HG03442 (cell line): Measurements from ENCODE around the gene PLA2G4B.

Source experiments
- ATAC-seq: cut with Tn5 transposase; IDR thresholded peaks from one replicate; pipeline ENCODE4 v1.9.1; 2021; ENCODE audit warnings: mild to moderate bottlenecking, moderate library complexity; ENCODE audit not compliant: unreplicated experiment

The PLA2G4B gene

GRCh38 chr15:41883484-41883825 lies 44.8 kb downstream of the PLA2G4B start:
- ATAC-seq = no peak

GRCh38 chr15:41884458-41884857 lies 45.8 kb downstream of the PLA2G4B start:
- ATAC-seq = no peak

GRCh38 chr15:41885321-41885720 lies 46.7 kb downstream of the PLA2G4B start:
- no peak for ATAC-seq

GRCh38 chr15:41885841-41886240 lies 47.2 kb downstream of the PLA2G4B start:
- no peak for ATAC-seq

DNA sequence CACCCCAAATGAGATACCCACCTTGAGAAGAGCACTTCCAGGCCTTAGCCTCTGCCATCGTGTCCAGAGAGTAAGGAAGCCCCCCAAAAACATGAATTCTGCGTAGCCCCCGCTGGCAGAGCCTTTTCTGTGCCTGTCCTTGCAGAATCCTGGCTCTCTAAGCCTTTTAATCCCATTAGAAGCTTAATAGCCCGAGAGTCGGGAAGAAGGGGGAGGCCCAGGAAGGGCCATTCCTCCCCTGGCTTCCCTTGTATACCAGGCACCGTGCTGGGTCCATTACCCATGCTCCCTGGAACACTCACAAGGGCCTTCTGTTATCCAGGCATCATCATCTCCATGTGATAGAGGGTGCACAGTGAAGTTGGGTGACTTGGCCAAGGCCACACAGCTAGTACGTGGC lies 48.1 kb downstream of the PLA2G4B start:
- no peak for ATAC-seq

GRCh38 chr15:41887161-41887560 lies 48.5 kb downstream of the PLA2G4B start:
- ATAC-seq = no peak

- no peak for ATAC-seq
Observed at GRCh38 chr15:41887893-41888292, 49.2 kb downstream of the PLA2G4B start.

DNA sequence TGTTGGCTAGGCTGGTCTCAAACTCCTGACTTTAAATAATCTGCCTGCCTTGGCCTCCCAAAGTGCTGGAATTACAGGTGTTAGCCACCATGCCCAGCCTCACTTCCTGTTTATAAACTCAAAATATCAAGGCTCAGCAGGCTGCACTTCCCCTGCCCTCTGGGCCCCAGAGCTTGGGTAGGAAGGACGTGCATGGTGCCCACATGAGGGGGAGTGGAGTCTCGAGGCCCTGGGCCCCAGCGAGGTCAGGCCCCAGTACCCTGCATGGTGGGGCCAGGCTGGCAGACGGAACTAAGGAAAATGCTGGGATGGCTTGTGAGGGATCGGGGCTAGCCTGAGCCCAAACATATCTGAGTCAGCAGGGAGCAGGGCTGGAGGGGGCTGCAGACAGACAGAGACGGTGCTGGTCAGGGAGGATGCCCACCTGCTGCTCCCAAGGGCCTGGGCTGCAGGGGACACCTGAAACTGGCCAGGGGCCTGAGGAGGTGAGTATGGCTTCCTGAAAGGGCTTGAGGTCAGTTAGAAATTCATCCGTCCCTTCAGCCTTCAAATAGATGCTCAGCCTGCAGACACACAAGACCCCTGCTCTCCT lies 50.1 kb downstream of the PLA2G4B start:
- ATAC-seq = no peak

- ATAC-seq = no peak
Observed at GRCh38 chr15:41890050-41890690, 51.5 kb downstream of the PLA2G4B start.

- ATAC-seq = no peak
Observed at GRCh38 chr15:41891226-41891625, 52.6 kb downstream of the PLA2G4B start.

- ATAC-seq = no peak
Observed at GRCh38 chr15:41891946-41892345, 53.3 kb downstream of the PLA2G4B start.

DNA sequence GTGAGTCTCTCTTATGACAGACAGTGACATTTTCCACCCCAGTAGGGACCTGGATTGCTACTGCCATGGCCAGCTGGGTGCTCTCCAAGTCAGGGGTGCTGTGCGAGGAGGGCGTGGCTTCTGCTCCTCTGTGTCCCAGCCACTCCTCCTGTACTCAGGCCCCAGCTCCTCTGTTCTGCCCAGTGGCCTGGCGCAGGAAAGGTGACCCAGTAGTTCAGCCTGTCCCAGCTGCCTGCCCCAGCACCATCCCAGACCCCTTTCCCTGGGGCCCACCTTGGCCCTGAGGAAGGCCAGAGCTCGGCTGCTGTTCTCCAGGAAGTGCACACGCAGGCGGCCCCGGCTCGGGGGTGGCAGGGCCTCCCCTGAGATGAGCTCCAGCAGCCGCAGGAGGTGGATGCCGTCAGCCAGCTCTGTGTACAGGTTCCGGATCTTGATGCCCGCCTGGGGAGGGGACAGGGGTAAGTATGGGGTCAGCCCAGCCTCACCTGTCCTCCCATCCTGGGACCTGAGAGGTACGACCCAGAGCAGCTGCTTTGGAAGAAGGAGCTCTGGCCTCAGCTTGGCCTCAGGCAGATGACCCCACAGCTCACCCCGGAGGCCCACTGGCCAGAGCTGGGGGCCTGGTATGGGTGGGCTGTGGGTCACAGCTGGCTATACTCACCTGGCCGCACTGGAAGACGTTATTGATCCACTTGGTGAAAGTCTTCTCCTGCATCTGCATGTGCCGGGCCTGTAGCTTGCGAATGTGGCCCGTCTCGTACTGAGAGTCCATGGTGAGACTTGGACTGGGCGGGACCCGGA lies 54.2 kb downstream of the PLA2G4B start:
- no peak for ATAC-seq

DNA sequence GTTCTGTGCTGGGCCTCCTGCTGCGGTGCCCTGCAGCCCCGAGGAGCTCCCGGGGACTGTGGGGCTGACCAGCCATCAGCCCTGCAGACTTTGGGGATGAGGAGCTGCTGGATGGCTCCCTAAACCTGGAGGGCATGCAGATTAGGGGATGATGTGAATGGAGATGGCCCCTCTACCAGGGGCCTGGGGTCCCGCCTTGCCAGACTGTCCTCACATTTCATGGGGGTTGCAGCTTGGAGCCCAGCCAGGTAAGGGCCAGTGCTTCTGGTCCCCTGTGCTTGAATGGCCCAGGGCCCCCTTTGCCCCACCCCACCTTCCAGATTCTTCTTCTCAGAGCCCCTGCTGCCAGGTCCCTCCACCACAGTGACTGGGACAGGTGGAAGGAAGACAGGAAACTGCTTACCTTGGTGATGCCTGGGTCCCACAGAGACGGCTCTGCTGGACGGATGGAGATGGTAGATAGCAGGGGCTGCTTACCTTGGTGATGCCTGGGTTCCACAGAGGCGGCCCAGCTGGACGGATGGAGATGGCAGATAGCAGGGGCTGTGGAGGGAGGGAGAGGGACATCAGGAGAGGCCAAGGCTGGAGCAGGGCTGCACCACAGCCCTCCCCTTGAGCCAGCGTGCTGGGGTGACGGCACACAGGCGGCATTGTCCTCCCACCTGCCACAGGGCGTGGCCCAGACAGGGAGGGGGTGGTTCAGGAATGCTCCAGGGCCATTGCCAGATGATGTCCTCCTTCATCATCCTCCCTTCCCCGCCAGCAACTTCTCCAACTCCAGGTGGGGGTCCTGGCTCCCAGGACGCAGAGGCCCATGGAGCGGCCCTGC lies 55.0 kb downstream of the PLA2G4B start, which contains the start of gene SPTBN5:
TSS of gene SPTBN5 (minus strand) at position 632 of the 829 bp plus-strand sequence. CDS start at position 76, 556 bp downstream.
- no peak for ATAC-seq

- no peak for ATAC-seq
Observed at GRCh38 chr15:41894251-41894790, 55.7 kb downstream of the PLA2G4B start.

DNA sequence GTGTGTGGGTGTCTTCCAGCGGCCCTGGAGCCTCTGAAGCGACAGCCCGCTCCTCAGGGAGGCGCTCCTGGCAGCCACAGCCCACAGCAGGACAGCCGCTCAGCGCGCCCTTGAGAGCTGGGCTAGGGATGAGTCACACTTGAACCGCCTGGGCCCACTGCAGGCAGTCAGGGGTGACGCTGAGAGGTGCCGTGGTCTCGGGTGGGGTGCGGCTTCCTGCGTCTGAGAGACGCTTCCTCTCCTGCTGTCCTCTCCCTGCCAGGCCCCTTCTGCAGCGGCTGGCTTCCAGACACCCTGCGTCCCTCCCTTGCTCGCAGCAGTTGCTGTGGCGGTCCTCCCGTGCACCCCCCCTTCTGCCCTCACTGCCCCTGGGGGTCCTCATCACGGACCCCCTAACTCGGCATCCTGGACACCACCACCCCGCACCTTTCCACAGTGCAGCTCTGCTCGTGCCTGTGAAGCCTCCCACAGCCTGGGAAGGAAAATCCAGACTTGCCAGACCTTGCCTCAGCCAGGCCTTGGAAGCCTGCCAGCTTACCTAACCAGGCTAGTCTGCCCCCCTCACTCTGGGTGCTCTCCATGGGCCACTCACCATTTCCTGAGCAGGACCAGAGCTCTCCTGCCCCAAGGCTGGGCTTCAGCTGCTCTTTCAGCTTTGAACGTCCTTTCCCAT lies 56.3 kb downstream of the PLA2G4B start:
- peak; percentile 92 for ATAC-seq

DNA sequence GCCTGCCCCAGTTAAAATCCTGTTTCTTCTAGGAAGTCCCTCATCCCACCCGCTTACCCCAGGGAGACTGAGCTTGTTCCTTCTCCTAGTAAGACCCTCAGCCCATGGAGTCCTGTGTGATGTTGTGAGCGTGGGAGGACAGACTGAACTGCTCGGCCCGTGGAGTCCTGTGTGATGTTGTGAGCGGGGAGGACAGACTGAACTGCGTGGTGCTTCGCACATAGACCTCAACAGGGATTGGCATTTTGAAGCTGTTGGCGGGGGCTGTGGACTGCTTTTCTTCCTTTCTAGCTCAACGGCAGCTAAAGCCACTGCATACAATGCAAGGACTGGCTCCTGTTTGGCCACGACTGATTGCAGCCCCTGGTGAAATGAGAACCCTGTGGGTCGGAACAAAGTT lies 56.8 kb downstream of the PLA2G4B start:
- ATAC-seq = no peak

DNA sequence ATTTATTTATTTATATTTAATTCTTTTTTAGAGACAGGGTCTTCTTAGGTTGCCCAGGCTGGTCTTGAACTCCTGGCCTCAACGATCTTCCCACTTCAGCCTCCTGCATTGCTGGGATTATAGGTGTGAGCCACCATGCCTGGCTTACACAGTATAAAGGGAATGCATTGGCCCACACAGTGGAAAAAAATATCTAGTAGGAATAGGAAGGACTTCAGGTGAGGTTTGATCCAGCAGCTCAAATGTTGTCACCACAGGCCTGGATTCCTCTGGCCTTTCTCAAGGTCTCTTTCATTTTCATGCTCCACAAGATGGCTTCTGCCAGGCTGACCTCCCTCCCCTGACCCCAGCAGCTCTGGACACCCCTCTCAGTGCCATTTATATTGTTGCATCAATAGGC lies 57.3 kb downstream of the PLA2G4B start:
- no peak for ATAC-seq

DNA sequence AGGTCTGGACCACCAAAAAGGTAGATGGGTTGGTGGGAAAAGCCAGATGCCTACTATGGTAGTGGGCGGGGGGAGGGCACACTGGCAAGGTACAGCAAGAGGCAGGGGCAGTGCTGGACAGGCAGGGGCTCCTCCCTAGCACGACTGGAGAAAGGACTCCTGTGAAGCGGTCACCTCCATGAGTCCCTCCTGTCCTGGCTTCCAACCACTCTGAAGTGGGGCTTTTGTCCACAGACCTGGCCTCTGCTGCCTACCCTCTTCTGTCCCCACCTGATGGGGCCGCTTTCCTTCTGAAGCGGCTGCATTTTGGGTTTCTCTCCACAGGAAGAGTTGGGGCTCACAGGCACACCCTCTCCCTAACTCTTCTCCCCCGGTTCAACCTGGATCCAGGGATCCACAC lies 57.9 kb downstream of the PLA2G4B start:
- no peak for ATAC-seq

DNA sequence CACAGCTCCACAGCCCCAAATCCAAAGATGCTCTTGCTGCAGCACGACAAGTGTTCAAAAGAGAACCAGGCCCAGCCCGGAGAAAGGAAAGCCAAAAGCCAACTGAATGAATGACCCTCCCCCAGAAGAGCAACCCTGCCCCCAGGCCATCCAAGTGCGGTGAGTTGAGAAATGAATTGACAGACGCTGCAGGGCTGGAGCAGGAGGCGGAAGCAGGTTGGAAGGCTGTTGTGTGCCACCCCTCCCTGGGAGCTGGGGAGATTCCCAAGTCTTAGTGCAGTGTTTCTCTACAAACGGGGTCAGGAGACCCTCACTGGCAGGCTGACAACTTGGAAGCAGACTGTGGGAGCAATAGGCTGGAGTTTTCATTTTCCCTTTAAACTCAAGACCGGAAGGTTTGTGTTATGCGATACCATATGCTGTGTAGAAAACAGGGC lies 58.7 kb downstream of the PLA2G4B start:
- no peak for ATAC-seq
